Myocyte (in vitro differentiated cells): ENCODE data around the gene GREM2. TPM values are rescaled to one million over a fixed set of nuclear protein-coding genes. Genes with fewer than 3 reads are reported as not detected.
A peak's percentile ranks its signal among the peaks of the same experiment; 100 is the strongest.

Experiments
- DNase-seq: peaks from one replicate; pipeline ENCODE4 v3.0.0-alpha.2; 2012; ENCODE audit warnings: low read depth
- total RNA-seq: library from RNA; depleted of rRNA; stranded (reverse); fragments of >200 nt; gene quantifications from 2 replicates; pipeline ENCODE4 v1.2.3, GENCODE V29; 2014

GREM2 gene
- total RNA-seq, 1 donor from 2014 or later, result 0.08 TPM

DNA sequence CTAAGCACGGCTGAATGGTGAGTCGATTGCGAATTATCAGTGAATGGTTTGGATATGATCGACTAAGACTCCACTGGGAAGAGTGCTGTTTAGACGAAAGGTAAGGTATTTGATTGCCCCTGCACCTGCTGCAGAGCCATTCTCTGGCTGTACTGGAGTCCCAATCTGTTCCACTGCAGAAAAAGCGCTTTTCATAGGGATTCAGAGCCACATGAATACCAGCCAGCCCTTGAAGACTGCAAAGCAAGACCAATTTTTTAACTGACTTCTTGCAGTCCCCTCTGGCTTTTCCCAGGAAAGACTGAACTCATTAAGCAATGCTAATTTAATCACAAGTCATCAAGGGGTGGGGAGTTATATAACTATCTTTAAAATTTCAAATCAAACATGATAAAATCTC, 1.3 kb downstream of the GREM2 start:
- no peak for DNase-seq

DNA sequence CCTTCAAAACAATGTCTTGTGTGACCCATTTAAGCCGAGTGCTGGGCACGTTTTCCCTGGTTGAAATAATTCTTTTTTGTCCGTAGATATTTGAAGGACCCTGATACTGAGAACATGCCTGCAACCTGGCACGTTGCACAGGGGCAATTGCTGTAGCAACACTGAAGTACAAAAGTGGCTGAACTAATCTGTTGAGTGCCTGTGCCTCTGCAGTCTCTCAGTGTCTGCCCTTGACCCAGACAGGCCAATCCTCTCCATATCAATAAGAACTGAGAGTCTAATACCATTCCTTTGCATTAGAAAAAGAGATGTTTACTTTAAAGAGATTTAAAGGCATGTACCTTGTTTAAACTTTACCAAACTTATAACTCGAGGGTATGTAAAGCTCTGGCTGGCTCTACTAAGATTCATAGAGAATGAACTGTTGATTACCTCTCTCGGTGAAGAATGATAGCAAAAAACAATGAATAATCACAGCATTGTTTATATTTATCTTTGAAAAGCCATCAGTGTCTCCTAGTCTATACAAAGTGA, 2.4 kb downstream of the GREM2 start:
- DNase-seq, result no peak

DNA sequence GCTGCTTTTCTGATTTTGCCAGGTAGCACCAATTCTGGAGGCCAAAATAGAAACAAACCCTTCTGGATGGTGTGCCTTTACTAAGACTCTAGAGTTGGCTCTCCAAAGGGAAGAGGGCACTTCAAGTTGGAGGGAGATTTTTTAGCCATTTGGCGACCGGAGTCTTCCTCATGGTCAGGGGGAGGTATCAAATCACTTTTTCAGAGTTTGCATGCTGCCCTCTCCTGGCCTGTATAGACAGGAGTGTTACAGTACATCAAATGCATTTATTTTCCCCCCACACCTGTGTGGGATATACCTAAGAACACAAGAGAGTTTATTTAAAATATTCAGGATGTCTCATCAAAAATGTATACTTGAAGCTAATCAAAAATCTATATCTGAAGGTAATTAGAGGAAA, 3.2 kb downstream of the GREM2 start:
- DNase-seq, result no peak

DNA sequence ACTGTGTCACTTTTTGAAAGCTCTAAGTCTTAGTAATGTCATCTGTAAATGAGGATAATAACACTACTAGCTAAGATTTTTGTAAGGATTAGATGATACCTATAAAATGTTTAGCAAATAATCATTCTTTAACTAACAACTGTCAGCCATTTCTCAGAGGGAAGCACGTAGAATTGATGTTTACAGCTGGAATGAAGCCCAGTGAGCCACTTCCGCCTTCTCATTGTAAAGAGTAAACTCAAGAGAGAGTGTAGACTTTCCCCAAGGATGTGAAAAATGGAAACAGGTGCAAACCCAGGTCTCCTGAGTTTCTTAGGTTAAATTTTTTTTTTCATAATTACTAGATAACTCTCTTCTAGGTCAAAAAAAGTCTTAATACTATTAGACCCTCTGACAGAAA, 4.9 kb downstream of the GREM2 start:
- no peak for DNase-seq

DNA sequence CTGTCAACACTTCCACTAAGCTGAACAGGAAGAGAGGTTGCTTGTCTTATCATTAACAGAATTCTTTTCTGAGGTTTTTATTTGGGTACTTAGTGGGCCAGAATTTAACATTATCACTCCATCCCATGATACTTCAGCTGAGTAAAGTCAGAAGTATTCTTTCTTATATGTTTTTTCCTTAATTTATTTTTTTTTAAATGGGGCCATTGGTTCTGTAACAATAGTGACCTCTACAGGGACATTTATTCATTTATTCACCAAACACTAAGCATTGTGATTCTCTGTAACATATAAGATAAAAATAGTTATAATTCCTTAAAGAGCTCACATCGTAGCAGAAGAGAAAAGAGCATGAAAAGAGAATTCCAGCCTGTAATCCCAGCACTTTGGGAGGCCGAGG, 9.8 kb downstream of the GREM2 start:
- DNase-seq, result peak; percentile 29

DNA sequence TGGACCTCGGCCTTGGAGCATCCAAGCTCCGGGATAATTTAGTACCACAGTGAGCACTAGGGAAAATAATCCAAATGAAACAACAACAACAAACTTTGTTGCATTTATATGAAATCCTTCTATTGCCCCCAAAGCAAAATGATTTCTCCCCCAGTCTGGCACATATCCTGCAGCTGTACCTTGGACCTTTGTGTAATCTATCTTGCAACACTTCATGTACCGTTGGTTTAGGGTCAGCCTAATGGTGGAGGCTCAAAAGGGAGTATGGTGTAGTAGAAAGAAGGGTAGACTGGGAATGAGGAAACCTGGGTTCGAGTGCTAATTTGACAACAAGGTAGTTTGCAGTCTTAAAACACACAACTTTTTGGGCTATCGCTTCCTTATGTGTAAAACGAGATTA, 12.1 kb downstream of the GREM2 start:
- DNase-seq, result no peak

- no peak for DNase-seq
These were observed 12.7 kb downstream of the GREM2 start for GRCh38 chr1:240599299-240599698.

- DNase-seq, result no peak
These were observed 13.5 kb downstream of the GREM2 start for GRCh38 chr1:240598216-240599001.

DNA sequence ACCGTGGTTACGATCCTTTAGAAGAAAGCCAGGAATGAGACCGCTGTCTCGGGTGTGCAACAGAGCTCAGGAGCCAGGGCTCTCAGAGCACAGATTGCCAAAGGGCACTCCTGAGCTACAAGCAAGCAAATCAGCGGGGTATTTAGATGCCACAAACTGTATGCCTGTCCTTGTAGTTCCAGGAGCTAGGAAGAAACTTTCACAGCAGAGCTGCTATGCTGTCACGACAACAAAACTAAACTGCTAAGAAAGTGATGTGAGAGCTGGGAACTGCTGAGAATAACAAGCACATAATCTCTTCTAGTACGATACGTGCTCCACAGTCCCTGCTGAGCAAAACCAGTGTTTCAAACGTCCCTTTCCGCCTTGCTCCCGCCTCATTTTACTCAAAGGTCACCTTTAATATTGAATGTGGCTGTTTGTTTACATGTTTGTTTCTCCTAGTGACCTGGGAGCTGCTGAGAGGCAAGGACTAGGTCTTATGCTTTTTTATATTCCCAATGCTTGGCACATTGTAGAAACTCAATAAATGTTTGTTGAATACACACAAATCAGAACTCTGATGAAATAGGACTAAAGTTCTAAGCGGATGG, 14.7 kb downstream of the GREM2 start:
- no peak for DNase-seq

DNA sequence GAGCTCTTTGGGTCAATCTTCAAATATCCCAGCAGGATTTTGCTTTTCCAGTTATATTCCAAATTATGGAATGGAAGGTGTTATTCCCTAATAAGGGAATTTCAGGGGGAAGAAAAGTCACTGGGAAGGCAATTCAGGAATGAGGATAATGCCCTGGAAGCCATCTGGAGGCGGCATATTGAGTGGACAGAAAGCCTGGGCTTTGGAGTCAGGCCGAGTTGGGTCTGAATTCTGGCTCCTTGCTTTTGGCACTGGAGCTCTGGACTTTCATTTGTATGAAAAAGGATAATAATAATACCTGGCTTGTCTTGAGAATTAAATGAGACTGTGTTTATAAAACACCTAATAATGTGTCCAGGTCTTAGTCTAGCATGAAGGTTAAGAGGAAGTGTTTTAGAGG, 16.5 kb downstream of the GREM2 start:
- DNase-seq, result no peak

GRCh38 chr1:240591564-240591963, 20.4 kb downstream of the GREM2 start:
- no peak for DNase-seq

DNA sequence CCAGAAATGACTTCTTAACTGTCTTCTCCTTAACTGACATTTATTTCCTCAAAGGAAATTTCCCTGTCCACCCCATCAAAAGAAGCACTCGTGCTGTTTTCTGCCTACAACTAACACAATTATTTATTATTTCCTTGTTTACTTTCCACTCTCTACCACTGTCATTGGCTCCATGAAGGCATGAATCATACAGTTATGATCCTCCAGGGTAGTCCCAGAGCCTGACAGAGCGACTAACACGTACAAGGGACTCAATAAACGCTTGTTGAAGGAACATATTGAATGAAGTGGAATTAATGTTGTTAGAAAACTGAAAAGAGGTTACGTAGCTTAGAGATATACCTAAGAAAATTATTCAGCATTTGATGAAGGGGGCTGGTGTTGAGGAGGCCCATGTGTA, 20.9 kb downstream of the GREM2 start:
- no peak for DNase-seq

- no peak for DNase-seq
These were observed 22.3 kb downstream of the GREM2 start for GRCh38 chr1:240589585-240590110.

GRCh38 chr1:240586006-240586405, 25.9 kb downstream of the GREM2 start:
- no peak for DNase-seq

DNA sequence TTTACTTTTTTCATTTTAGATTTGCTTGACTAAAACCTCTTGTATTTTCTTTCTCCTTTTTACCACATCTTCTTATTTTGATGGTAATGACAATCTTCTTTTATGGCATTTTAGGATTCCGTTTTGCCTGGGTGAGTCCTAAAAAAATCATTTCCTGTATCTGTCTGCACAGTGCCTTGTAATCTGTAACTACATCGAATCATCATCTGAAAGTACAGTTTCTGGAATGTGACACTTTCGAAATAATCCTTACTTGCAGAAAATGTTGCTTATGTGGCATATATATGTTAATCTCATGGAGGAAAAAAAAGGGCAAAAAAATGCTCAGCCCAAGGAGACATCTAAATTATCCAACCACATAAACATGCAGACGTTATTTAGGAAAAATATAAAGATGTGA, 29.0 kb downstream of the GREM2 start:
- DNase-seq, result no peak

DNA sequence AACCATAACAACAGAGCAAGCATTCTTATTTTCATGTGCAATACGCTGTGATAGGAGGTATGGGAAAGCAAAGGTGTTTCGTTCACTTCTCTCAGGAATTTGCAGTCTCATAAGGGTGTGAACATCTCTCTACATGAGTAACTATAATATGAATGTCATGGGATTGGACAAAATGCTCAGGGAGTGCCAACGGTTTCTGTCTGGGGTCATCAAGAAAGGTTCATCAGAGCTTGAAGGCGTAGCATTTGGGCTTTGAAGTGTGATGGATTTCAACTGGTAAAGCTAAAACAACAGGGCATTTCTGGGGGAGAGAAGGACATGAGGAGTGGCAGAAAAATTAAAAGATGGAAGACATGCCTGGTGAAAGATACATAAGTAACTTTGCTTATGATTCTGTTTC, 32.4 kb downstream of the GREM2 start:
- no peak for DNase-seq

- no peak for DNase-seq
These were observed 34.9 kb downstream of the GREM2 start for GRCh38 chr1:240577095-240577494.

GRCh38 chr1:240575981-240576662, 35.8 kb downstream of the GREM2 start:
- DNase-seq, result peak; percentile 86

DNA sequence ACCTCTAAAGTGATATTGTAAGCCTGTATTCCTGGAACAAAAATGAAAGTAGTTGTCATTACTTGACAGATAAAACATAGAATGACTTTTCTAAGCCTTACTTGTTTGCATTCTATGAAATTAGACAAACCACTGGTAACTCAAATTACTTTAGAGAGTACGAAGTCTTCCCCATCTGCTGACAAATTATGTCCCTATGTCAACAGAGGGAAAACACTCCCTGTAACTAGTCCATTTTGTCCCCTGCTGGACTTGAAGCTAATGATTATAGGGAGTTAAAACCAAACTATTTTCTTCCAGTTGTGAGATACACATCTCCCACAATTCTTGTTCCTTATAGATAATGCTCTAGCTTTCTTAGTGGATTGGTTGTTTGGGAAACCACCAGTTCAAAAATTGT, 39.6 kb downstream of the GREM2 start:
- DNase-seq, result no peak

DNA sequence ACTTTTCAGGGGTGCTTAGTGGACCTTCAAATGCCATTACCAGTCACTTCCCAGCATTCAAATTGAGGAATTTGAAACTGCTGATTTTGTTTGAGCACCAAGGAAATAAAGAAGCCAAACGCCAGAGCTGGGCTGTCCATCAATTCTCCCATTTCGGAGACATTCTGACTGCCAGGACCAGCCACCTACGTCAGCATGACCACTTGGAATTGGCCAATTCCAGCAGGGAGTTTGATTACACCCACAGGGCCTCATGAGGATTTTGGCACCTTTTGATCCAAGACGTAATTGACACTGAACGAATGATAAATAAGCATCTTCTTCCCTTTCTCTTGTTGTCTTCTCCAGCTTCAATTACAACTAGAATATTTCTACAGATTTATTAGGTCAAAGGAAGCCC, 40.2 kb downstream of the GREM2 start:
- no peak for DNase-seq

- no peak for DNase-seq
These were observed 44.9 kb downstream of the GREM2 start for GRCh38 chr1:240567066-240567465.

DNA sequence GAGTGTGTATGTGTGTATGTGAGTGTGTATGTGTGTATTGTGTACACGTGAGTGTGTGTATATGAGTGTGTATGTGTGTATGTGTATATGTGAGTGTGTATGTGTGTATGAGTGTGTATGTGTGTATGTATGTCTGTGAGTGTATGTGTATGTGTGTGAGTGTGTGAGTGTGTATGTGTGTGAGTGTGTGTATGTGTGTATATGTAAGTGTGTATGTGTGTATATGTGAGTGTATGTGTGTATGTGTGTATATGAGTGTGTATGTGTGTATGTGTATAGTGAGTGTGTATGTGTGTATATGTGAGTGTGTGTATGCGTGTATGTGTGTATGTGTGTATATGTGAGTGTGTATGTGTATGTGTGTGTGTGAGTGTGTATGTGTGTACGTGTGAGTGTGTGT, 49.2 kb downstream of the GREM2 start:
- no peak for DNase-seq
